GM13977 (cell line): ENCODE results near the gene NPW.

Experiments used
- DNase-seq: peaks from one replicate; pipeline ENCODE4 v3.0.0; 2012; ENCODE audit warnings: low spot score
- CTCF ChIP-seq: IDR thresholded peaks from 2 replicates; pipeline ENCODE4 v1.5.1; 2012; ENCODE audit warnings: mild to moderate bottlenecking, control low read depth; ENCODE audit not compliant: insufficient read depth; ENCODE audit errors: extremely low read depth, missing control alignments
- in situ Hi-C: fragments of 300-500 bp; cut with MboI; formaldehyde crosslinking; loops from one replicate; pipeline ENCODE4 v1.12.0; 2022; ENCODE audit warnings: low sequenced_read_pairs, low pct_unique_long_range_greater_than_20kb, mixed read lengths, inconsistent platforms; ENCODE audit not compliant: unreplicated experiment

The NPW gene

GRCh38 chr16:1976216-1976520 is 43.4 kb upstream of the NPW start:
- DNase-seq: no peak
- in situ Hi-C loops: no loop called here
- TF ChIP-seq CTCF: no peak

GRCh38 chr16:1976951-1977874 is 42.4 kb upstream of the NPW start:
- in situ Hi-C loops: no loop called here
- no peak for TF ChIP-seq CTCF

GRCh38 chr16:1977875-1978268 is 41.7 kb upstream of the NPW start:
- no peak for TF ChIP-seq CTCF
- no peak for DNase-seq
- in situ Hi-C loops: no loop called here

More at GRCh38 chr16:1976951-1977874, 42.4 kb upstream of the NPW start:
- DNase-seq: no peak

- DNase-seq: no peak
- in situ Hi-C loops: no loop called here
- TF ChIP-seq CTCF: no peak
Observed at GRCh38 chr16:1978476-1979120, 41.0 kb upstream of the NPW start.

- in situ Hi-C loops: no loop called here
- no peak for TF ChIP-seq CTCF
- no peak for DNase-seq
Observed at GRCh38 chr16:1979271-1980029, 40.1 kb upstream of the NPW start.

GRCh38 chr16:1980030-1980769 is 39.4 kb upstream of the NPW start:
- in situ Hi-C loops: no loop called here
- no peak for TF ChIP-seq CTCF
- no peak for DNase-seq
